SK-N-SH treated with all-trans-retinoic acid at 6 μM for 48 hours (cell line): ENCODE results near the gene ABR.
A peak's percentile ranks its signal among the peaks of the same experiment; 100 is the strongest.

Experiments
- ATAC-seq: fragments of 200-7000 bp; cut with Tn5 transposase; 3 replicates; pipeline ENCODE4 v1.9.1; 2020; ENCODE audit warnings: mild to moderate bottlenecking, moderate library complexity
- ARNTL ChIP-seq: fragments of 450-650 bp; formaldehyde crosslinking; IDR thresholded peaks from 2 replicates; pipeline ENCODE4 v1.5.0; 2020; ENCODE audit warnings: low read depth, mild to moderate bottlenecking, moderate library complexity, borderline replicate concordance
- BACH2 ChIP-seq: fragments of 250-450 bp; sonication (Bioruptor Pico); IDR thresholded peaks from 2 replicates; pipeline ENCODE4 v1.9.0; 2021; ENCODE audit warnings: mild to moderate bottlenecking, borderline replicate concordance
- CSDC2 ChIP-seq: fragments of 250-450 bp; sonication (Bioruptor Pico); IDR thresholded peaks from 2 replicates; pipeline ENCODE4 v1.5.0; 2020; ENCODE audit warnings: mild to moderate bottlenecking, moderate library complexity
- GLIS3 ChIP-seq: fragments of 250-450 bp; sonication (Bioruptor Pico); IDR thresholded peaks from 2 replicates; pipeline ENCODE4 v1.5.0; 2020; ENCODE audit warnings: mild to moderate bottlenecking, moderate library complexity
- ISL1 ChIP-seq: fragments of 250-450 bp; sonication (Bioruptor Pico); IDR thresholded peaks from 2 replicates; pipeline ENCODE4 v2.1.2; 2022; ENCODE audit warnings: mild to moderate bottlenecking, moderate library complexity
- OSR1 ChIP-seq: fragments of 250-450 bp; sonication (Bioruptor Pico); IDR thresholded peaks from 2 replicates; pipeline ENCODE4 v1.8.0; 2022; ENCODE audit warnings: moderate library complexity, mild to moderate bottlenecking, inconsistent platforms
- PPARA ChIP-seq: fragments of 250-450 bp; sonication (Bioruptor Pico); IDR thresholded peaks from 2 replicates; pipeline ENCODE4 v1.5.0; 2020; ENCODE audit warnings: mild to moderate bottlenecking, borderline replicate concordance
- RARB ChIP-seq: fragments of 250-450 bp; sonication (Bioruptor Pico); IDR thresholded peaks from 2 replicates; pipeline ENCODE4 v1.8.0; 2021; ENCODE audit warnings: mild to moderate bottlenecking, moderate library complexity
- TCF4 ChIP-seq: fragments of 250-450 bp; sonication (Bioruptor Pico); IDR thresholded peaks from 2 replicates; pipeline ENCODE4 v1.8.0; 2021; ENCODE audit warnings: mild to moderate bottlenecking, moderate library complexity, borderline replicate concordance
- TOX ChIP-seq: fragments of 250-450 bp; sonication (Bioruptor Pico); IDR thresholded peaks from 2 replicates; pipeline ENCODE4 v1.8.0; 2021; ENCODE audit warnings: mild to moderate bottlenecking, moderate library complexity, borderline replicate concordance
- ZC3H10 ChIP-seq: fragments of 250-450 bp; sonication (Bioruptor Pico); IDR thresholded peaks from 2 replicates; pipeline ENCODE4 v1.5.1; 2021; ENCODE audit warnings: mild to moderate bottlenecking, moderate library complexity
- ZFP3 ChIP-seq: fragments of 250-450 bp; sonication (Bioruptor Pico); IDR thresholded peaks from 2 replicates; pipeline ENCODE4 v1.5.0; 2020; ENCODE audit warnings: mild to moderate bottlenecking, moderate library complexity
- ZFP30 ChIP-seq: fragments of 450-650 bp; formaldehyde crosslinking; IDR thresholded peaks from 2 replicates; pipeline ENCODE4 v1.5.0; 2022; ENCODE audit warnings: mild to moderate bottlenecking, moderate library complexity
- ZNF565 ChIP-seq: fragments of 450-650 bp; formaldehyde crosslinking; conservative IDR thresholded peaks from 2 replicates; pipeline ENCODE4 v1.5.0; 2020; ENCODE audit warnings: low read depth, mild to moderate bottlenecking, moderate library complexity
- ZNF70 ChIP-seq: fragments of 450-650 bp; formaldehyde crosslinking; IDR thresholded peaks from 2 replicates; pipeline ENCODE4 v1.5.0; 2020; ENCODE audit warnings: mild to moderate bottlenecking, moderate library complexity
- ZNF8 ChIP-seq: fragments of 450-650 bp; formaldehyde crosslinking; IDR thresholded peaks from 2 replicates; pipeline ENCODE4 v1.5.0; 2020; ENCODE audit warnings: mild to moderate bottlenecking, moderate library complexity
- TF ChIP-seq, protein P1 (sequence below): fragments of 250-450 bp; sonication (Bioruptor Pico); IDR thresholded peaks from 2 replicates; pipeline ENCODE4 v1.8.0; 2020; ENCODE audit warnings: mild to moderate bottlenecking, moderate library complexity, borderline replicate concordance
- TF ChIP-seq, protein P2 (sequence below): fragments of 250-450 bp; sonication (Bioruptor Pico); IDR thresholded peaks from 2 replicates; pipeline ENCODE4 v1.5.0; 2020; ENCODE audit warnings: mild to moderate bottlenecking, moderate library complexity
- TF ChIP-seq, protein P3 (sequence below): fragments of 250-450 bp; sonication (Bioruptor Pico); IDR thresholded peaks from 2 replicates; pipeline ENCODE4 v1.8.0; 2021; ENCODE audit warnings: low read depth, mild to moderate bottlenecking, moderate library complexity, borderline replicate concordance
- TF ChIP-seq, protein P4 (sequence below): fragments of 250-450 bp; sonication (Bioruptor Pico); IDR thresholded peaks from 2 replicates; pipeline ENCODE4 v1.5.1; 2021; ENCODE audit warnings: mild to moderate bottlenecking, moderate library complexity
- TF ChIP-seq, protein P5 (sequence below): fragments of 250-450 bp; sonication (Bioruptor Pico); IDR thresholded peaks from 2 replicates; pipeline ENCODE4 v1.5.1; 2020; ENCODE audit warnings: low read depth, mild to moderate bottlenecking, moderate library complexity

Gene ABR

DNA sequence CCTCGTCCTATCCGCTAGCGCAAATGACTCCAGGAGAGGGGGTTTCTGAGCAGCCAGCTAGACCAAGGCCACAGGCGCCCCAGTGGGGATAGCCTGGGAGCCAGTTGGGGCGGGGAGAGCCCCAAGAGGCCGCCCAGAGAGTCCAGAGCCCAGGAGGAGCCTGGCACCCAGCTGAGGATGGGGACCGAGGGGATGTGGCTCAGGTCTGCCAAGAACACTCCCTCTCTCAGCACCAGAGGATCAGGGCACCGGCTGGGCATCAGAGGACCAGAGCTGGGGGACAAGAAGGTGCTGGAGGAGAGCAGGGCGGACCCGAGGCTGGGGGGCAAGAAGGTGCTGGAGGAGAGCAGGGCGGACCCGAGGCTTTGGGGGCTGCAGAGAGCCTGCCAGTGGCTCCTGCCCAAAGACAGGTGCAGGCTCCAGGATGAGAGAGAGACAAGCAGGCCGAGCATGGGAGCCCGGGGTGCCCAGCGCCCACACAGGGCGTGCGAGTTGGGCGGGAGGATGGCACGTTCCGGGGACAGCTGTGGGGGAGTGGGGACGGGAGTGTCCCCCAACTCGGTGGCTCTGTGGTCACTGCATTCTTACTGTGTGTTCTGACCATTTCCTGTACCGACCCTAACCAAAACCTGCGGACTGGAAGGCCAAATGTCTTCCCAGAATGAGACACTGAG lies 143.5 kb downstream of the ABR start (continued):
- TF ChIP-seq CSDC2 = no peak
- TF ChIP-seq GLIS3 (CRISPR knock-in tag) = no peak
- no peak for TF ChIP-seq ZNF8 (CRISPR knock-in tag)
- TF ChIP-seq BACH2 = no peak
- no peak for TF ChIP-seq ISL1 (CRISPR knock-in tag)
- TF ChIP-seq ZFP30 (CRISPR knock-in tag) = no peak
- TF ChIP-seq RARB (CRISPR knock-in tag) = no peak
- no peak for TF ChIP-seq PPARA
- no peak for TF ChIP-seq TOX (CRISPR knock-in tag)
- TF ChIP-seq ZC3H10 = no peak
- no peak for TF ChIP-seq ZFP3 (CRISPR knock-in tag)

DNA sequence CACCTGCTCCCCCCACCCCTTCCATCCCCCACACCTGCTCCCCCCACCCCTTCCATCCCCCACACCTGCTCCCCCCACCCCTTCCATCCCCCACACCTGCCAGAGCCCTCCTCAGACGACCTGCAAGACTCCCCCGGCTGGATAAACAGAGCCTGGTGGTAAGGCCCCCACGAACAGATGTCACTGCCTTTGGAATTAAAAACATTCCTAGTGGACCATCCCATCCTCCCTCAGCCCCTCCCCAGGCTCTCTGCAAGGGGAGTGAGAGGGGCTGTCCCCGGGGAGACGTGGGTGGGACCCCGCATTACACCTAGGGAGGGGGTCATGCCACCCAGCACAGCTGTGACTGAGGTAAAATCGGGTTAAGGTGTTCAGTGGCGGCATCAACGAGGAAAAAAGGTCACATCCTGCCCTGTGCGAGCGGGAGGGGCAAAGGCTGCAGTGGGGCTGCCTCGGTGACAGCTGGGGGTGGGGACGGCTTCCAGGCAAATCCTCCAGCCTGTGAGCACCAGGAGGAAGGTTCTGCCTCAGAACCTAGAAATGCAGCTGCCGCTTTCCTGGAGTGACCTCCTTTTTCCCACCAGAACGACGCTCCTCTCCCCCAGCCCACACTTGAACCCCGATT lies 144.1 kb downstream of the ABR start:
- peak; percentile 22; the same call in 2 of the 3 replicates for ATAC-seq
- TF ChIP-seq GLIS3 (CRISPR knock-in tag) (no peak), TCF4 (CRISPR knock-in tag) (no peak), ZNF565 (CRISPR knock-in tag) (no peak), ZFP30 (CRISPR knock-in tag) (no peak), BACH2 (no peak), ZC3H10 (no peak), ZFP3 (CRISPR knock-in tag) (no peak), CSDC2 (no peak), ARNTL (no peak), OSR1 (CRISPR knock-in tag) (no peak), ZNF70 (CRISPR knock-in tag) (no peak)
- TF ChIP-seq, protein P1, sequence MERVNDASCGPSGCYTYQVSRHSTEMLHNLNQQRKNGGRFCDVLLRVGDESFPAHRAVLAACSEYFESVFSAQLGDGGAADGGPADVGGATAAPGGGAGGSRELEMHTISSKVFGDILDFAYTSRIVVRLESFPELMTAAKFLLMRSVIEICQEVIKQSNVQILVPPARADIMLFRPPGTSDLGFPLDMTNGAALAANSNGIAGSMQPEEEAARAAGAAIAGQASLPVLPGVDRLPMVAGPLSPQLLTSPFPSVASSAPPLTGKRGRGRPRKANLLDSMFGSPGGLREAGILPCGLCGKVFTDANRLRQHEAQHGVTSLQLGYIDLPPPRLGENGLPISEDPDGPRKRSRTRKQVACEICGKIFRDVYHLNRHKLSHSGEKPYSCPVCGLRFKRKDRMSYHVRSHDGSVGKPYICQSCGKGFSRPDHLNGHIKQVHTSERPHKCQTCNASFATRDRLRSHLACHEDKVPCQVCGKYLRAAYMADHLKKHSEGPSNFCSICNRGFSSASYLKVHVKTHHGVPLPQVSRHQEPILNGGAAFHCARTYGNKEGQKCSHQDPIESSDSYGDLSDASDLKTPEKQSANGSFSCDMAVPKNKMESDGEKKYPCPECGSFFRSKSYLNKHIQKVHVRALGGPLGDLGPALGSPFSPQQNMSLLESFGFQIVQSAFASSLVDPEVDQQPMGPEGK (CRISPR knock-in tag) = no peak
- TF ChIP-seq, protein P2, sequence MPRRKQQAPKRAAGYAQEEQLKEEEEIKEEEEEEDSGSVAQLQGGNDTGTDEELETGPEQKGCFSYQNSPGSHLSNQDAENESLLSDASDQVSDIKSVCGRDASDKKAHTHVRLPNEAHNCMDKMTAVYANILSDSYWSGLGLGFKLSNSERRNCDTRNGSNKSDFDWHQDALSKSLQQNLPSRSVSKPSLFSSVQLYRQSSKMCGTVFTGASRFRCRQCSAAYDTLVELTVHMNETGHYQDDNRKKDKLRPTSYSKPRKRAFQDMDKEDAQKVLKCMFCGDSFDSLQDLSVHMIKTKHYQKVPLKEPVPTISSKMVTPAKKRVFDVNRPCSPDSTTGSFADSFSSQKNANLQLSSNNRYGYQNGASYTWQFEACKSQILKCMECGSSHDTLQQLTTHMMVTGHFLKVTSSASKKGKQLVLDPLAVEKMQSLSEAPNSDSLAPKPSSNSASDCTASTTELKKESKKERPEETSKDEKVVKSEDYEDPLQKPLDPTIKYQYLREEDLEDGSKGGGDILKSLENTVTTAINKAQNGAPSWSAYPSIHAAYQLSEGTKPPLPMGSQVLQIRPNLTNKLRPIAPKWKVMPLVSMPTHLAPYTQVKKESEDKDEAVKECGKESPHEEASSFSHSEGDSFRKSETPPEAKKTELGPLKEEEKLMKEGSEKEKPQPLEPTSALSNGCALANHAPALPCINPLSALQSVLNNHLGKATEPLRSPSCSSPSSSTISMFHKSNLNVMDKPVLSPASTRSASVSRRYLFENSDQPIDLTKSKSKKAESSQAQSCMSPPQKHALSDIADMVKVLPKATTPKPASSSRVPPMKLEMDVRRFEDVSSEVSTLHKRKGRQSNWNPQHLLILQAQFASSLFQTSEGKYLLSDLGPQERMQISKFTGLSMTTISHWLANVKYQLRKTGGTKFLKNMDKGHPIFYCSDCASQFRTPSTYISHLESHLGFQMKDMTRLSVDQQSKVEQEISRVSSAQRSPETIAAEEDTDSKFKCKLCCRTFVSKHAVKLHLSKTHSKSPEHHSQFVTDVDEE (CRISPR knock-in tag) = no peak
- TF ChIP-seq, protein P3, sequence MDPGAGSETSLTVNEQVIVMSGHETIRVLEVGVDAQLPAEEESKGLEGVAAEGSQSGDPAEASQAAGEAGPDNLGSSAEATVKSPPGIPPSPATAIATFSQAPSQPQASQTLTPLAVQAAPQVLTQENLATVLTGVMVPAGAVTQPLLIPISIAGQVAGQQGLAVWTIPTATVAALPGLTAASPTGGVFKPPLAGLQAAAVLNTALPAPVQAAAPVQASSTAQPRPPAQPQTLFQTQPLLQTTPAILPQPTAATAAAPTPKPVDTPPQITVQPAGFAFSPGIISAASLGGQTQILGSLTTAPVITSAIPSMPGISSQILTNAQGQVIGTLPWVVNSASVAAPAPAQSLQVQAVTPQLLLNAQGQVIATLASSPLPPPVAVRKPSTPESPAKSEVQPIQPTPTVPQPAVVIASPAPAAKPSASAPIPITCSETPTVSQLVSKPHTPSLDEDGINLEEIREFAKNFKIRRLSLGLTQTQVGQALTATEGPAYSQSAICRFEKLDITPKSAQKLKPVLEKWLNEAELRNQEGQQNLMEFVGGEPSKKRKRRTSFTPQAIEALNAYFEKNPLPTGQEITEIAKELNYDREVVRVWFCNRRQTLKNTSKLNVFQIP (CRISPR knock-in tag) = no peak
- TF ChIP-seq, protein P4, sequence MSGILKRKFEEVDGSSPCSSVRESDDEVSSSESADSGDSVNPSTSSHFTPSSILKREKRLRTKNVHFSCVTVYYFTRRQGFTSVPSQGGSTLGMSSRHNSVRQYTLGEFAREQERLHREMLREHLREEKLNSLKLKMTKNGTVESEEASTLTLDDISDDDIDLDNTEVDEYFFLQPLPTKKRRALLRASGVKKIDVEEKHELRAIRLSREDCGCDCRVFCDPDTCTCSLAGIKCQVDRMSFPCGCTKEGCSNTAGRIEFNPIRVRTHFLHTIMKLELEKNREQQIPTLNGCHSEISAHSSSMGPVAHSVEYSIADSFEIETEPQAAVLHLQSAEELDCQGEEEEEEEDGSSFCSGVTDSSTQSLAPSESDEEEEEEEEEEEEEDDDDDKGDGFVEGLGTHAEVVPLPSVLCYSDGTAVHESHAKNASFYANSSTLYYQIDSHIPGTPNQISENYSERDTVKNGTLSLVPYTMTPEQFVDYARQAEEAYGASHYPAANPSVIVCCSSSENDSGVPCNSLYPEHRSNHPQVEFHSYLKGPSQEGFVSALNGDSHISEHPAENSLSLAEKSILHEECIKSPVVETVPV (CRISPR knock-in tag) = no peak
- TF ChIP-seq, protein P5, sequence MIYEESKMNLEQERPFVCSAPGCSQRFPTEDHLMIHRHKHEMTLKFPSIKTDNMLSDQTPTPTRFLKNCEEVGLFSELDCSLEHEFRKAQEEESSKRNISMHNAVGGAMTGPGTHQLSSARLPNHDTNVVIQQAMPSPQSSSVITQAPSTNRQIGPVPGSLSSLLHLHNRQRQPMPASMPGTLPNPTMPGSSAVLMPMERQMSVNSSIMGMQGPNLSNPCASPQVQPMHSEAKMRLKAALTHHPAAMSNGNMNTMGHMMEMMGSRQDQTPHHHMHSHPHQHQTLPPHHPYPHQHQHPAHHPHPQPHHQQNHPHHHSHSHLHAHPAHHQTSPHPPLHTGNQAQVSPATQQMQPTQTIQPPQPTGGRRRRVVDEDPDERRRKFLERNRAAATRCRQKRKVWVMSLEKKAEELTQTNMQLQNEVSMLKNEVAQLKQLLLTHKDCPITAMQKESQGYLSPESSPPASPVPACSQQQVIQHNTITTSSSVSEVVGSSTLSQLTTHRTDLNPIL (CRISPR knock-in tag) = no peak
